ENCODE results near the gene DYNLT2.

DNA sequence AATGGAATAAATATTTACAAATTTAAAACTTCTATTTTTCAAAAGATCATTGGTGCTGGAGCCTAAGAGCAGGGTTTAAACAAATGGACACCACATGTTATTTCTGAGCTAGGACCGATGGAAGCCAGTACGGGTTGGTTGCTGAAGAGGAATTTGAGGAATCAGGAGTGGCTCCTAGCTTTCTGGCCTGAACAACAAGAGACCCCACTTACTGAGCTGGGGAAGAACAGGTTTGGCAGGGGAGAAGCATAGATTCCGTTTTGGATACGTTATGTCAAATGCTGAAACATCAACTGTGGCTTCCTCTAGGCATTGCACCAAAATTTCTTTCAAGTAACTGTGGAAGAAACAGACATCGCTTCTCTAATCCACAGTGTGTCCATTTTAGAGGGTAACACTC lies 56.2 kb downstream of the DYNLT2 start:
- TF ChIP-seq, protein P1, sequence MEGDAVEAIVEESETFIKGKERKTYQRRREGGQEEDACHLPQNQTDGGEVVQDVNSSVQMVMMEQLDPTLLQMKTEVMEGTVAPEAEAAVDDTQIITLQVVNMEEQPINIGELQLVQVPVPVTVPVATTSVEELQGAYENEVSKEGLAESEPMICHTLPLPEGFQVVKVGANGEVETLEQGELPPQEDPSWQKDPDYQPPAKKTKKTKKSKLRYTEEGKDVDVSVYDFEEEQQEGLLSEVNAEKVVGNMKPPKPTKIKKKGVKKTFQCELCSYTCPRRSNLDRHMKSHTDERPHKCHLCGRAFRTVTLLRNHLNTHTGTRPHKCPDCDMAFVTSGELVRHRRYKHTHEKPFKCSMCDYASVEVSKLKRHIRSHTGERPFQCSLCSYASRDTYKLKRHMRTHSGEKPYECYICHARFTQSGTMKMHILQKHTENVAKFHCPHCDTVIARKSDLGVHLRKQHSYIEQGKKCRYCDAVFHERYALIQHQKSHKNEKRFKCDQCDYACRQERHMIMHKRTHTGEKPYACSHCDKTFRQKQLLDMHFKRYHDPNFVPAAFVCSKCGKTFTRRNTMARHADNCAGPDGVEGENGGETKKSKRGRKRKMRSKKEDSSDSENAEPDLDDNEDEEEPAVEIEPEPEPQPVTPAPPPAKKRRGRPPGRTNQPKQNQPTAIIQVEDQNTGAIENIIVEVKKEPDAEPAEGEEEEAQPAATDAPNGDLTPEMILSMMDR (IDR thresholded peaks at IDR 0.05), result no peak
- no peak for TF ChIP-seq POLR2A (IDR thresholded peaks at IDR 0.05)
- TF ChIP-seq POLR2AphosphoS5 (IDR thresholded peaks at IDR 0.05), result no peak
